ES-I3 (cell line): ENCODE measurements around the gene HOXA3.

Source experiments
- H3K36me3 ChIP-seq: 2 replicates; pipeline ENCODE4 v1.6.1; 2013; ENCODE audit warnings: mild to moderate bottlenecking, low read length, control low read depth, moderate library complexity; ENCODE audit not compliant: insufficient read depth
- H3K4me1 ChIP-seq: 2 replicates; pipeline ENCODE4 v1.6.1; 2013; ENCODE audit warnings: mild to moderate bottlenecking, control low read depth, low read length; ENCODE audit not compliant: insufficient read depth
- H3K9ac ChIP-seq: 2 replicates; pipeline ENCODE4 v1.6.1; 2013; ENCODE audit warnings: low read depth, mild to moderate bottlenecking, low read length, moderate library complexity
- H3K9me3 ChIP-seq: 2 replicates; pipeline ENCODE4 v1.6.1; 2013; ENCODE audit warnings: mild to moderate bottlenecking, low read length, moderate library complexity; ENCODE audit not compliant: control insufficient read depth, insufficient read depth

The HOXA3 gene

GRCh38 chr7:27096768-27097514 lies 55.4 kb downstream of the HOXA3 start:
- H3K36me3 ChIP-seq: no peaks in the 10 kb centered on the region
- peak overlapping the region; percentile 74; the same call in 1 of the 2 replicates for H3K9ac ChIP-seq
- peaks cover 40% of the 10 kb centered on the region for H3K4me1 ChIP-seq
- no peaks in the 10 kb centered on the region for H3K9me3 ChIP-seq

- H3K9ac ChIP-seq: peak within 1 kb of the TSS; percentile 74
- H3K36me3 ChIP-seq: no peaks in the 10 kb centered on the region
- peaks cover 48% of the 10 kb centered on the region for H3K4me1 ChIP-seq
- H3K9me3 ChIP-seq: no peaks in the 10 kb centered on the region
Observed at GRCh38 chr7:27095897-27096767, 56.3 kb downstream of the HOXA3 start, which contains the start of gene HOXA1. HOXA1 (minus strand) TSS chr7:27096000; CDS start chr7:27095912, 88 bp downstream.

GRCh38 chr7:27095050-27095896 lies 57.1 kb downstream of the HOXA3 start:
- H3K4me1 ChIP-seq: peaks cover 47% of the 10 kb centered on the region
- H3K36me3 ChIP-seq: no peaks in the 10 kb centered on the region
- H3K9ac ChIP-seq: peak overlapping the region; percentile 74; the same call in 1 of the 2 replicates

GRCh38 chr7:27094304-27095049 lies 57.9 kb downstream of the HOXA3 start:
- Histone ChIP-seq H3K4me1 (peaks cover 47% of the 10 kb centered on the region), H3K9me3 (no peaks in the 10 kb centered on the region), H3K36me3 (no peaks in the 10 kb centered on the region), H3K9ac (peak overlapping the region; percentile 74; the same call in 1 of the 2 replicates)

More at GRCh38 chr7:27095050-27095896, 57.1 kb downstream of the HOXA3 start:
- H3K9me3 ChIP-seq: no peaks in the 10 kb centered on the region

- no peaks in the 10 kb centered on the region for H3K9me3 ChIP-seq
- no peaks in the 10 kb centered on the region for H3K36me3 ChIP-seq
- peaks cover 47% of the 10 kb centered on the region for H3K4me1 ChIP-seq
- H3K9ac ChIP-seq: no peak overlapping the region
Observed at GRCh38 chr7:27093184-27093895, 59.0 kb downstream of the HOXA3 start.

GRCh38 chr7:27092819-27093110 lies 59.6 kb downstream of the HOXA3 start:
- Histone ChIP-seq H3K9ac (no peak overlapping the region), H3K36me3 (no peaks in the 10 kb centered on the region), H3K4me1 (peaks cover 44% of the 10 kb centered on the region), H3K9me3 (no peaks in the 10 kb centered on the region)

- Histone ChIP-seq H3K36me3 (no peaks in the 10 kb centered on the region), H3K9me3 (no peaks in the 10 kb centered on the region), H3K4me1 (peaks cover 41% of the 10 kb centered on the region), H3K9ac (no peak overlapping the region)
Observed at GRCh38 chr7:27091941-27092818, 60.2 kb downstream of the HOXA3 start.

GRCh38 chr7:27091105-27091504 lies 61.3 kb downstream of the HOXA3 start:
- peaks cover 41% of the 10 kb centered on the region for H3K4me1 ChIP-seq
- H3K9ac ChIP-seq: no peak overlapping the region
- no peaks in the 10 kb centered on the region for H3K36me3 ChIP-seq
- H3K9me3 ChIP-seq: no peaks in the 10 kb centered on the region

- Histone ChIP-seq H3K9me3 (no peaks in the 10 kb centered on the region), H3K36me3 (no peaks in the 10 kb centered on the region), H3K4me1 (peaks cover 29% of the 10 kb centered on the region), H3K9ac (no peak overlapping the region)
Observed at GRCh38 chr7:27088002-27088922, 64.1 kb downstream of the HOXA3 start.

- H3K4me1 ChIP-seq: peaks cover 12% of the 10 kb centered on the region
- no peak overlapping the region for H3K9ac ChIP-seq
- no peaks in the 10 kb centered on the region for H3K36me3 ChIP-seq
- no peaks in the 10 kb centered on the region for H3K9me3 ChIP-seq
Observed at GRCh38 chr7:27083646-27084045, 68.7 kb downstream of the HOXA3 start.

- no peaks in the 10 kb centered on the region for H3K9me3 ChIP-seq
- H3K9ac ChIP-seq: no peak overlapping the region
- peaks cover 12% of the 10 kb centered on the region for H3K4me1 ChIP-seq
- no peaks in the 10 kb centered on the region for H3K36me3 ChIP-seq
Observed at GRCh38 chr7:27082171-27082570, 70.2 kb downstream of the HOXA3 start.
